GM12878 (cell line): Measurements from ENCODE around the gene ZC3H7B. TPM values are rescaled to one million over a fixed set of nuclear protein-coding genes. Genes with fewer than 3 reads are reported as not detected.

Source experiments
- ATAC-seq: fragments of 200-7000 bp; cut with Tn5 transposase; 3 replicates; pipeline ENCODE4 v1.9.1; 2020; ENCODE audit warnings: mild to moderate bottlenecking, moderate library complexity
- BruUV-seq: library from RNA; stranded (reverse); fragments of 400-500 nt; replicated peaks from 2 replicates; lab custom pipeline; 2021; lab: Mats Ljungman, UMichigan
- CTCF ChIA-PET: fragments of 300-600 bp; sonication (Branson Sonifier 250); formaldehyde crosslinking; extraction: SDS; loops from one replicate; lab custom pipeline; 2021; ENCODE audit warnings: inconsistent platforms; lab: Yijun Ruan, JAX
- POLR2A ChIA-PET: fragments of 350-600 bp; formaldehyde crosslinking; extraction: SDS; loops from one replicate; lab custom pipeline; 2021; ENCODE audit warnings: inconsistent platforms; lab: Charles Lee
- RAD21 ChIA-PET: fragments of 300-600 bp; sonication (Branson Sonifier 250); formaldehyde crosslinking; loops from one replicate; lab custom pipeline; 2023; ENCODE audit warnings: antibody characterized with exemption; ENCODE audit not compliant: unreplicated experiment; lab: Charles Lee
- SMC1A ChIA-PET: fragments of 300-600 bp; sonication (Branson Sonifier 250); formaldehyde crosslinking; loops from one replicate; lab custom pipeline; 2023; ENCODE audit not compliant: unreplicated experiment, uncharacterized antibody; lab: Charles Lee
- DNase-seq: peaks from one replicate; pipeline ENCODE4 v3.0.0-alpha.2; 2011; ENCODE audit warnings: low read depth, low spot score
- FAIRE-seq: peaks from 3 replicates; lab custom pipeline; 2011; peaks lifted over from hg19 to GRCh38; lab: Jason Lieb, UNC
- H2AFZ ChIP-seq: 2 replicates; pipeline ENCODE4 v1.6.0; 2011; ENCODE audit warnings: low read depth, low read length, control low read depth; ENCODE audit not compliant: control insufficient read depth
- H3K27ac ChIP-seq: 2 replicates; pipeline ENCODE4 v1.5.1; 2011; ENCODE audit warnings: control low read depth; ENCODE audit not compliant: control insufficient read depth, insufficient read depth
- H3K27me3 ChIP-seq, 2 experiments: replicated peaks in 1 of 2; 2 replicates each; pipeline versions ENCODE4 v1.6.0 to v1.6.1; 2011; ENCODE audit warnings: low read length in 1 of 2; ENCODE audit not compliant: control insufficient read depth in 2 of 2, insufficient read depth in 2 of 2
- H3K36me3 ChIP-seq, 2 experiments: 2 replicates each; pipeline ENCODE4 v1.5.1; 2011; ENCODE audit warnings: low read length in 1 of 2; ENCODE audit not compliant: control insufficient read depth in 2 of 2, insufficient read depth in 2 of 2
- H3K4me1 ChIP-seq: 2 replicates; pipeline ENCODE4 v1.6.1; 2011; ENCODE audit warnings: mild to moderate bottlenecking, low read length, moderate library complexity, mixed read lengths; ENCODE audit not compliant: control insufficient read depth, insufficient read depth
- H3K4me2 ChIP-seq: 2 replicates; pipeline ENCODE4 v1.6.0; 2011; ENCODE audit warnings: control low read depth; ENCODE audit not compliant: control insufficient read depth, insufficient read depth
- H3K4me3 ChIP-seq: fragments of 200-600 bp; sonication (generic); 2 replicates; pipeline ENCODE4 v1.5.1; 2016
- H3K79me2 ChIP-seq: 2 replicates; pipeline ENCODE4 v1.6.0; 2011; ENCODE audit warnings: low read length; ENCODE audit not compliant: control insufficient read depth, insufficient read depth
- H3K9ac ChIP-seq: 2 replicates; pipeline ENCODE4 v1.8.0; 2011; ENCODE audit warnings: low read length, control low read depth, mixed read lengths; ENCODE audit not compliant: control insufficient read depth, insufficient read depth
- H3K9me3 ChIP-seq: replicated peaks from 3 replicates; pipeline ENCODE4 v1.5.1; 2011; ENCODE audit warnings: mild to moderate bottlenecking, low read length; ENCODE audit not compliant: control insufficient read depth, insufficient read depth
- H4K20me1 ChIP-seq: 2 replicates; pipeline ENCODE4 v1.6.0; 2011; ENCODE audit not compliant: control insufficient read depth, insufficient read depth
- IKZF2 ChIP-seq, 2 experiments: fragments of 450-650 bp; IDR thresholded peaks; 2 replicates each; pipeline ENCODE4 v1.6.1; 2017; ENCODE audit warnings: mild to moderate bottlenecking in 2 of 2, moderate library complexity in 2 of 2
- IRF3 ChIP-seq: fragments of 450-650 bp; IDR thresholded peaks from 2 replicates; pipeline ENCODE4 v1.6.1; 2014; ENCODE audit warnings: mild to moderate bottlenecking
- KAT2A ChIP-seq: conservative IDR thresholded peaks from 2 replicates; pipeline ENCODE4 v1.6.1; 2011; ENCODE audit warnings: low read depth, low read length; ENCODE audit not compliant: control insufficient read depth
- MLLT1 ChIP-seq: fragments of 450-650 bp; IDR thresholded peaks from 2 replicates; pipeline ENCODE4 v1.6.1; 2016; ENCODE audit warnings: mild to moderate bottlenecking
- NFXL1 ChIP-seq: fragments of 450-650 bp; IDR thresholded peaks from 2 replicates; pipeline ENCODE4 v1.6.1; 2017; ENCODE audit warnings: antibody characterized with exemption, mild to moderate bottlenecking, borderline replicate concordance
- NR2C2 ChIP-seq: IDR thresholded peaks from 2 replicates; pipeline ENCODE4 v1.6.1; 2011; ENCODE audit warnings: borderline replicate concordance, low read depth; ENCODE audit not compliant: control insufficient read depth, insufficient read length
- NRF1 ChIP-seq: conservative IDR thresholded peaks from 2 replicates; pipeline ENCODE4 v1.6.1; 2011; ENCODE audit warnings: mild to moderate bottlenecking, low read depth, low read length, improper control_type of control experiment
- PAX5 ChIP-seq: IDR thresholded peaks from 2 replicates; pipeline ENCODE4 v1.6.1; 2011; ENCODE audit warnings: low read depth, low read length, borderline replicate concordance
- PBX3 ChIP-seq: IDR thresholded peaks from 2 replicates; pipeline ENCODE4 v1.6.1; 2011; ENCODE audit warnings: mild to moderate bottlenecking, low read depth, low read length, moderate library complexity; ENCODE audit not compliant: insufficient replicate concordance
- ZBTB4 ChIP-seq: fragments of 450-650 bp; formaldehyde crosslinking; IDR thresholded peaks from 2 replicates; pipeline ENCODE4 v1.4.0; 2022; ENCODE audit warnings: mild to moderate bottlenecking, moderate library complexity
- WGBS: methylation state at CpG from one replicate; pipeline ENCODE4 v1.1.6; 2016; ENCODE audit warnings: low lambda C conversion rate; ENCODE audit not compliant: insufficient replicate concordance, insufficient coverage; ENCODE audit errors: missing lambda C conversion rate; 5-methylcytosine and 5-hydroxymethylcytosine counted together
- in situ Hi-C: fragments of 300-500 bp; cut with MboI; formaldehyde crosslinking; loops from 9 replicates; pipeline ENCODE4 v1.14.3; 2018; ENCODE audit warnings: mixed read lengths
- intact Hi-C: fragments of 100-400 bp; cut with micrococcal nuclease; formaldehyde crosslinking; loops from one replicate; pipeline ENCODE4 v1.14.2; 2022; ENCODE audit not compliant: unreplicated experiment
- polyA plus RNA-seq, 11 experiments: library from polyadenylated mRNA; depleted of rRNA in 4 of 11; unstranded in 6 of 11; stranded (reverse) in 5 of 11; fragments of >200 nt; fragmentation: Nextera tagmentation in 4 of 11; fragmentation: Illumina TruSeq in 1 of 11; extraction: Ambion mirVana in 4 of 11; extraction: Trizol in 1 of 11; gene quantifications; 1 replicate in 1 of 11; 2 replicates in 10 of 11; pipeline versions ENCODE4 v1.2.1 to v1.2.3, GENCODE V29; 2011 to 2016; ENCODE audit warnings: inconsistent platforms in 2 of 11, missing spikeins in 2 of 11, low read depth in 1 of 11
- total RNA-seq, 4 experiments: library from RNA; depleted of rRNA in 3 of 4; stranded (reverse); fragments of >200 nt in 3 of 4; fragmentation: Illumina TruSeq in 1 of 4; extraction: Trizol in 1 of 4; gene quantifications; 2 replicates each; pipeline versions ENCODE4 v1.2.1 to v1.2.3, GENCODE V29; 2013 to 2021

Gene ZC3H7B
- total and polyA plus RNA-seq, 10 of the 15 experiments (the other 5 are each of a cell fraction or from before 2014, with no cell fraction given) = 0.26 to 52.3 (median 22.4) TPM

GRCh38 chr22:41285441-41285819, 15.9 kb upstream of the ZC3H7B start:
- peaks cover 25% of the 10 kb centered on the region for H3K79me2 ChIP-seq
- TF ChIP-seq PAX5 (0 out of 2 replicates have a peak, but pooled peaks have one; percentile 9), NRF1 (no peak), IKZF2 (IDR thresholded peaks at IDR 0.05) (peak in 1 of 2 experiments; percentile 26; a peak in 1 of 4 replicates), KAT2A (no peak), IRF3 (no peak), NR2C2 (no peak), PBX3 (peak; percentile 39), NFXL1 (no peak), MLLT1 (no peak), ZBTB4 (CRISPR knock-in tag) (no peak)

More at GRCh38 chr22:41285441-41285819, 15.9 kb upstream of the ZC3H7B start:
- Histone ChIP-seq H3K9ac (peak overlapping the region; percentile 87), H3K36me3 (peaks cover 0 to 1% of the 10 kb centered on the region in 2 experiments), H3K4me2 (peak overlapping the region; percentile 90), H3K4me3 (peak overlapping the region; percentile 96), H3K27me3 (no peaks in the 10 kb centered on the region), H3K4me1 (peaks cover 7% of the 10 kb centered on the region), H3K9me3 (no peaks in the 10 kb centered on the region), H3K27ac (peak overlapping the region; percentile 81), H4K20me1 (no peaks in the 10 kb centered on the region), H2AFZ (peak overlapping the region; percentile 72)
- FAIRE-seq (no peak), ATAC-seq (peak; percentile 59), DNase-seq (no peak)
- BruUV-seq = no TSS peak
- intact Hi-C loops = no loop called here
- under 1% methylated on average over 30 of the region's 30 CpGs for WGBS
- CTCF ChIA-PET = interaction anchor here (1.2 to 2.0 kb wide), 2 partner anchors 16 to 363 kb away, joined by 6 to 7 read pairs; partner anchors contain the start of gene ZC3H7B
- POLR2A ChIA-PET = interaction anchor here (0.5 to 2.0 kb wide), 3 partner anchors 17 to 261 kb away, joined by 5 to 19 read pairs (median 12); partner anchors contain the start of genes TEF and ZC3H7B
- SMC1A ChIA-PET = interaction anchor here (1.0 to 1.5 kb wide), 2 partner anchors 10 to 16 kb away, joined by 3 to 4 read pairs; partner anchors contain the start of gene ZC3H7B
- RAD21 ChIA-PET = interaction anchor here (1.6 to 2.1 kb wide), 3 partner anchors 16 to 363 kb away, joined by 4 to 12 read pairs (median 9); partner anchors contain the start of gene ZC3H7B
- in situ Hi-C loops = no loop called here
